Stimulated activated naive CD8-positive, alpha-beta T cell treated with anti-CD3 and anti-CD28 coated beads, Interleukin-15, Interleukin-2, amounts not matched to agents 100 ng/mL and 50 ng/mL, for 24 hours (primary cell): ENCODE measurements around the gene REXO2.

Experiments
- H3K27ac Mint-ChIP-seq: one replicate; pipeline ENCODE4 v1.8.0; 2021; ENCODE audit warnings: mild to moderate bottlenecking, mixed read lengths
- H3K27me3 Mint-ChIP-seq: one replicate; pipeline ENCODE4 v1.8.0; 2021; ENCODE audit warnings: mixed read lengths
- H3K36me3 Mint-ChIP-seq: one replicate; pipeline ENCODE4 v1.8.0; 2021; ENCODE audit warnings: low read depth, mixed read lengths
- H3K4me1 Mint-ChIP-seq: one replicate; pipeline ENCODE4 v1.8.0; 2021; ENCODE audit warnings: low read depth, mixed read lengths
- H3K4me3 Mint-ChIP-seq: one replicate; pipeline ENCODE4 v1.8.0; 2021; ENCODE audit warnings: mild to moderate bottlenecking, mixed read lengths
- H3K9me3 Mint-ChIP-seq: one replicate; pipeline ENCODE4 v1.8.0; 2021; ENCODE audit warnings: mixed read lengths

REXO2 gene

GRCh38 chr11:114466742-114467141, 27.5 kb downstream of the REXO2 start:
- H3K27me3 Mint-ChIP-seq, result no peaks in the 10 kb centered on the region
- no peaks in the 10 kb centered on the region for H3K4me1 Mint-ChIP-seq
- peaks cover 7% of the 10 kb centered on the region for H3K9me3 Mint-ChIP-seq
- no peak overlapping the region for H3K4me3 Mint-ChIP-seq
- H3K27ac Mint-ChIP-seq, result no peak overlapping the region
- peaks cover 8% of the 10 kb centered on the region for H3K36me3 Mint-ChIP-seq

GRCh38 chr11:114472661-114473060, 33.4 kb downstream of the REXO2 start:
- Mint-ChIP-seq H3K4me3 (no peak overlapping the region), H3K9me3 (no peaks in the 10 kb centered on the region), H3K36me3 (no peaks in the 10 kb centered on the region), H3K4me1 (no peaks in the 10 kb centered on the region), H3K27ac (no peak overlapping the region), H3K27me3 (peaks cover 6% of the 10 kb centered on the region)

GRCh38 chr11:114478001-114478410, 38.7 kb downstream of the REXO2 start:
- H3K27me3 Mint-ChIP-seq, result peaks cover 6% of the 10 kb centered on the region
- no peaks in the 10 kb centered on the region for H3K4me1 Mint-ChIP-seq
- no peak overlapping the region for H3K4me3 Mint-ChIP-seq
- no peaks in the 10 kb centered on the region for H3K36me3 Mint-ChIP-seq
- H3K9me3 Mint-ChIP-seq, result no peaks in the 10 kb centered on the region
- no peak overlapping the region for H3K27ac Mint-ChIP-seq

GRCh38 chr11:114478768-114479167, 39.5 kb downstream of the REXO2 start:
- peaks cover 6% of the 10 kb centered on the region for H3K27me3 Mint-ChIP-seq
- no peaks in the 10 kb centered on the region for H3K4me1 Mint-ChIP-seq
- no peaks in the 10 kb centered on the region for H3K36me3 Mint-ChIP-seq
- no peak overlapping the region for H3K4me3 Mint-ChIP-seq
- no peak overlapping the region for H3K27ac Mint-ChIP-seq
- H3K9me3 Mint-ChIP-seq, result no peaks in the 10 kb centered on the region

- Mint-ChIP-seq H3K27me3 (peaks cover 6% of the 10 kb centered on the region), H3K27ac (no peak overlapping the region), H3K9me3 (no peaks in the 10 kb centered on the region), H3K4me1 (no peaks in the 10 kb centered on the region), H3K36me3 (no peaks in the 10 kb centered on the region), H3K4me3 (no peak overlapping the region)
Measured at GRCh38 chr11:114479331-114479730, 40.1 kb downstream of the REXO2 start.

GRCh38 chr11:114482114-114482513, 42.8 kb downstream of the REXO2 start:
- H3K27ac Mint-ChIP-seq, result no peak overlapping the region
- H3K36me3 Mint-ChIP-seq, result no peaks in the 10 kb centered on the region
- H3K4me1 Mint-ChIP-seq, result no peaks in the 10 kb centered on the region
- no peaks in the 10 kb centered on the region for H3K27me3 Mint-ChIP-seq
- H3K4me3 Mint-ChIP-seq, result no peak overlapping the region
- no peaks in the 10 kb centered on the region for H3K9me3 Mint-ChIP-seq

GRCh38 chr11:114483929-114484328, 44.7 kb downstream of the REXO2 start:
- Mint-ChIP-seq H3K27me3 (no peaks in the 10 kb centered on the region), H3K27ac (no peak overlapping the region), H3K9me3 (no peaks in the 10 kb centered on the region), H3K4me1 (no peaks in the 10 kb centered on the region), H3K36me3 (no peaks in the 10 kb centered on the region), H3K4me3 (no peak overlapping the region)

GRCh38 chr11:114496915-114497314, 57.6 kb downstream of the REXO2 start:
- Mint-ChIP-seq H3K4me3 (no peak overlapping the region), H3K27me3 (peaks cover 3% of the 10 kb centered on the region), H3K36me3 (no peaks in the 10 kb centered on the region), H3K27ac (no peak overlapping the region), H3K9me3 (peaks cover 9% of the 10 kb centered on the region), H3K4me1 (no peaks in the 10 kb centered on the region)

- H3K27me3 Mint-ChIP-seq, result peaks cover 13% of the 10 kb centered on the region
- no peak overlapping the region for H3K4me3 Mint-ChIP-seq
- peaks cover 3% of the 10 kb centered on the region for H3K9me3 Mint-ChIP-seq
- H3K4me1 Mint-ChIP-seq, result no peaks in the 10 kb centered on the region
- no peak overlapping the region for H3K27ac Mint-ChIP-seq
- no peaks in the 10 kb centered on the region for H3K36me3 Mint-ChIP-seq
Measured at GRCh38 chr11:114499756-114500155, 60.5 kb downstream of the REXO2 start.
